ENCODE data around the gene DYNC1LI1.

The DYNC1LI1 gene

GRCh38 chr3:32601722-32602121, 31.1 kb upstream of the DYNC1LI1 start:
- Histone ChIP-seq H3K36me3 (ENCODE audit: insufficient read depth, low read length) (no peaks in the 10 kb centered on the region), H3K9ac (ENCODE audit: low read depth, low read length) (no peak overlapping the region)

GRCh38 chr3:32597656-32598055, 27.0 kb upstream of the DYNC1LI1 start:
- Histone ChIP-seq H3K9ac (ENCODE audit: low read depth, low read length) (no peak overlapping the region), H3K4me1 (ENCODE audit: control insufficient read depth, insufficient read depth, low read length) (no peaks in the 10 kb centered on the region), H3K4me3 (ENCODE audit: low read length) (no peak overlapping the region), H3K4me2 (ENCODE audit: low read length) (no peak overlapping the region), H3K9me3 (replicated peaks; ENCODE audit: low read length) (no peaks in the 10 kb centered on the region), H3K27me3 (ENCODE audit: control insufficient read depth, insufficient read depth, low read length) (peaks cover 34% of the 10 kb centered on the region), H3K36me3 (ENCODE audit: insufficient read depth, low read length) (no peaks in the 10 kb centered on the region)

More at GRCh38 chr3:32601722-32602121, 31.1 kb upstream of the DYNC1LI1 start:
- peaks cover 48% of the 10 kb centered on the region for H3K27me3 ChIP-seq (ENCODE audit: control insufficient read depth, insufficient read depth, low read length)
- H3K4me1 ChIP-seq (ENCODE audit: control insufficient read depth, insufficient read depth, low read length): no peaks in the 10 kb centered on the region
- H3K9me3 ChIP-seq (replicated peaks; ENCODE audit: low read length): no peaks in the 10 kb centered on the region
- no peak overlapping the region for H3K4me3 ChIP-seq (ENCODE audit: low read length)
- H3K4me2 ChIP-seq (ENCODE audit: low read length): no peak overlapping the region

- Histone ChIP-seq H3K4me2 (ENCODE audit: low read length) (no peak overlapping the region), H3K36me3 (ENCODE audit: insufficient read depth, low read length) (no peaks in the 10 kb centered on the region), H3K4me1 (ENCODE audit: control insufficient read depth, insufficient read depth, low read length) (no peaks in the 10 kb centered on the region), H3K9me3 (replicated peaks; ENCODE audit: low read length) (no peaks in the 10 kb centered on the region), H3K27me3 (ENCODE audit: control insufficient read depth, insufficient read depth, low read length) (peaks cover 33% of the 10 kb centered on the region), H3K9ac (ENCODE audit: low read depth, low read length) (no peak overlapping the region), H3K4me3 (ENCODE audit: low read length) (no peak overlapping the region)
Observed at GRCh38 chr3:32596909-32597369, 26.3 kb upstream of the DYNC1LI1 start.

- Histone ChIP-seq H3K9me3 (replicated peaks; ENCODE audit: low read length) (no peaks in the 10 kb centered on the region), H3K9ac (ENCODE audit: low read depth, low read length) (no peak overlapping the region), H3K4me2 (ENCODE audit: low read length) (no peak overlapping the region), H3K4me1 (ENCODE audit: control insufficient read depth, insufficient read depth, low read length) (no peaks in the 10 kb centered on the region), H3K36me3 (ENCODE audit: insufficient read depth, low read length) (no peaks in the 10 kb centered on the region), H3K4me3 (ENCODE audit: low read length) (no peak overlapping the region), H3K27me3 (ENCODE audit: control insufficient read depth, insufficient read depth, low read length) (peaks cover 33% of the 10 kb centered on the region)
Observed at GRCh38 chr3:32596282-32596908, 25.7 kb upstream of the DYNC1LI1 start.

DNA sequence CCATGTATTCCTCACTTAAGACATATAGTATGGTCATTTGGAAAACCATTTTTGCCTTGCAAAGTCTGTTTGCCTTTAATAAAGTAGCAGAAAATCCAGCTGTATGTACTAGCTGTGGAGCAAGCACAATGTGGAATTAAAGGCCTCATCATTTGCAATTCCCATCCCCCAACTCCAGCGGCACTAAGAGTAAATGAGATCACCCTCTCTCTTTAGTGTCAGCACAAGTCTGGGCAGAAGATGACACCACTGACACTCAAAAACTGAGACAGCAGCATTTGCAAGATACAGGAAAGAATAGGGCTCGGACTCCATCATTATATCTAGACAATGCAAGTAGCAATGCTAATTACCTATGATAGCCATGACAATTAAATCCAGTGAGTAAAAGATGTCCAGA, 24.7 kb upstream of the DYNC1LI1 start:
- H3K4me1 ChIP-seq (ENCODE audit: control insufficient read depth, insufficient read depth, low read length): no peaks in the 10 kb centered on the region
- H3K36me3 ChIP-seq (ENCODE audit: insufficient read depth, low read length): no peaks in the 10 kb centered on the region
- H3K9ac ChIP-seq (ENCODE audit: low read depth, low read length): no peak overlapping the region
- no peaks in the 10 kb centered on the region for H3K9me3 ChIP-seq (replicated peaks; ENCODE audit: low read length)
- H3K4me3 ChIP-seq (ENCODE audit: low read length): no peak overlapping the region
- H3K4me2 ChIP-seq (ENCODE audit: low read length): no peak overlapping the region
- peaks cover 29% of the 10 kb centered on the region for H3K27me3 ChIP-seq (ENCODE audit: control insufficient read depth, insufficient read depth, low read length)

- Histone ChIP-seq H3K27me3 (ENCODE audit: control insufficient read depth, insufficient read depth, low read length) (peaks cover 32% of the 10 kb centered on the region), H3K9me3 (replicated peaks; ENCODE audit: low read length) (no peaks in the 10 kb centered on the region), H3K36me3 (ENCODE audit: insufficient read depth, low read length) (no peaks in the 10 kb centered on the region), H3K4me1 (ENCODE audit: control insufficient read depth, insufficient read depth, low read length) (no peaks in the 10 kb centered on the region), H3K9ac (ENCODE audit: low read depth, low read length) (no peak overlapping the region), H3K4me2 (ENCODE audit: low read length) (no peak overlapping the region), H3K4me3 (ENCODE audit: low read length) (no peak overlapping the region)
Observed at GRCh38 chr3:32593903-32594525, 23.4 kb upstream of the DYNC1LI1 start.

GRCh38 chr3:32592696-32593353, 22.2 kb upstream of the DYNC1LI1 start:
- Histone ChIP-seq H3K9ac (ENCODE audit: low read depth, low read length) (no peak overlapping the region), H3K4me2 (ENCODE audit: low read length) (no peak overlapping the region), H3K9me3 (replicated peaks; ENCODE audit: low read length) (no peaks in the 10 kb centered on the region), H3K4me1 (ENCODE audit: control insufficient read depth, insufficient read depth, low read length) (no peaks in the 10 kb centered on the region), H3K36me3 (ENCODE audit: insufficient read depth, low read length) (no peaks in the 10 kb centered on the region), H3K4me3 (ENCODE audit: low read length) (no peak overlapping the region), H3K27me3 (ENCODE audit: control insufficient read depth, insufficient read depth, low read length) (peaks cover 44% of the 10 kb centered on the region)

DNA sequence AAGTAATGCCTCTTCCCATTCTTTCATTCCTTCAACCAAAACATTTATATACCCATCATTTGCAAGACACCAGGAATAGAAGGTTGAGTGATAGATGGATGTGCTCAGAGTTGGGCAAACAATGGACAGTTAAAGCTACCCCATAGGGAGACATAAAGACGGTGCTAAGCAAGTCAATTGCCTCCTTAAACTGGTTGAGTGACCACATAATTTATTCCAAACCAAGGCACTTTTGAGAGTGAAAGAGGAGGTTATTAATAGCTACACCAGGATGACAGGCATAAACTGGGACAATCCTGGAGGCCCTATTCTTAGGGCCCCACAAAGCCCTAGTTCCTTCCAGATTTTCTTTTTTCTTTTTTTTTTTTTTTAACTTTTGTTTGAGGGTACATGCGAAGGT, 21.4 kb upstream of the DYNC1LI1 start:
- Histone ChIP-seq H3K4me1 (ENCODE audit: control insufficient read depth, insufficient read depth, low read length) (no peaks in the 10 kb centered on the region), H3K27me3 (ENCODE audit: control insufficient read depth, insufficient read depth, low read length) (peaks cover 40% of the 10 kb centered on the region), H3K4me2 (ENCODE audit: low read length) (no peak overlapping the region), H3K9ac (ENCODE audit: low read depth, low read length) (no peak overlapping the region), H3K9me3 (replicated peaks; ENCODE audit: low read length) (no peaks in the 10 kb centered on the region), H3K4me3 (ENCODE audit: low read length) (no peak overlapping the region), H3K36me3 (ENCODE audit: insufficient read depth, low read length) (no peaks in the 10 kb centered on the region)

- Histone ChIP-seq H3K36me3 (ENCODE audit: insufficient read depth, low read length) (no peaks in the 10 kb centered on the region), H3K9ac (ENCODE audit: low read depth, low read length) (no peak overlapping the region), H3K4me3 (ENCODE audit: low read length) (no peak overlapping the region), H3K9me3 (replicated peaks; ENCODE audit: low read length) (no peaks in the 10 kb centered on the region), H3K4me1 (ENCODE audit: control insufficient read depth, insufficient read depth, low read length) (no peaks in the 10 kb centered on the region), H3K4me2 (ENCODE audit: low read length) (no peak overlapping the region), H3K27me3 (ENCODE audit: control insufficient read depth, insufficient read depth, low read length) (peaks cover 36% of the 10 kb centered on the region)
Observed at GRCh38 chr3:32591186-32591585, 20.5 kb upstream of the DYNC1LI1 start.

DNA sequence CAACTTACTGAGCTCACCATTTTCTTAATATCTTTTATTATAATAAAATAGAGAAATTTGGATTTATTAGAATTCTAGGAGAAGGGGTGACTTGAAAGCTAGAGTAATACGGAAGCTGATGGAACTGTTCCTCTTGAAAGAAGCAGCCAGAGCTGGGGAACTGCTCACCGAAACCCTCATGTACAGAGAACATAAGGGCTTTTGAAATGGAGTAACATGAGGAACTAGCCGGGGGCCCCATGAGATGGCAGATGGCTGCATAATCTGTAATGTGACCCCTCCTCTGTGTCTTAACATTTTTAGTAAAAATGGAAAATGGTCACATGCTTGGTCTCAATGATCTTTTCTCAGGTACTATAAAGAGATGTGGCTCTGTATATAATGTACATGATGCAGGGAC, 15.7 kb upstream of the DYNC1LI1 start:
- Histone ChIP-seq H3K9ac (ENCODE audit: low read depth, low read length) (no peak overlapping the region), H3K4me1 (ENCODE audit: control insufficient read depth, insufficient read depth, low read length) (no peaks in the 10 kb centered on the region), H3K4me3 (ENCODE audit: low read length) (no peak overlapping the region), H3K4me2 (ENCODE audit: low read length) (no peak overlapping the region), H3K27me3 (ENCODE audit: control insufficient read depth, insufficient read depth, low read length) (peaks cover 34% of the 10 kb centered on the region), H3K36me3 (ENCODE audit: insufficient read depth, low read length) (no peaks in the 10 kb centered on the region), H3K9me3 (replicated peaks; ENCODE audit: low read length) (no peaks in the 10 kb centered on the region)

GRCh38 chr3:32584660-32585059, 14.0 kb upstream of the DYNC1LI1 start:
- no peaks in the 10 kb centered on the region for H3K36me3 ChIP-seq (ENCODE audit: insufficient read depth, low read length)
- no peak overlapping the region for H3K9ac ChIP-seq (ENCODE audit: low read depth, low read length)
- no peaks in the 10 kb centered on the region for H3K9me3 ChIP-seq (replicated peaks; ENCODE audit: low read length)
- H3K4me3 ChIP-seq (ENCODE audit: low read length): no peak overlapping the region
- no peaks in the 10 kb centered on the region for H3K4me1 ChIP-seq (ENCODE audit: control insufficient read depth, insufficient read depth, low read length)
- H3K27me3 ChIP-seq (ENCODE audit: control insufficient read depth, insufficient read depth, low read length): peaks cover 28% of the 10 kb centered on the region
- no peak overlapping the region for H3K4me2 ChIP-seq (ENCODE audit: low read length)
